ENCODE results near the gene SNTG2.

SNTG2 gene

GRCh38 chr2:951224-952006 is 766 bp downstream of the SNTG2 start:
- no peak for DNase-seq (ENCODE audit: low read depth, low spot score)

GRCh38 chr2:953408-953807 is 2.8 kb downstream of the SNTG2 start:
- DNase-seq (ENCODE audit: low read depth, low spot score) = no peak

- peak; percentile 31 for DNase-seq (ENCODE audit: low read depth, low spot score)
Observed at GRCh38 chr2:953975-954686, 3.5 kb downstream of the SNTG2 start.

GRCh38 chr2:954687-955000 is 4.0 kb downstream of the SNTG2 start:
- no peak for DNase-seq (ENCODE audit: low read depth, low spot score)

GRCh38 chr2:955829-956731 is 5.4 kb downstream of the SNTG2 start:
- DNase-seq (ENCODE audit: low read depth, low spot score) = no peak

GRCh38 chr2:959457-959856 is 8.8 kb downstream of the SNTG2 start:
- no peak for DNase-seq (ENCODE audit: low read depth, low spot score)

- DNase-seq (ENCODE audit: low read depth, low spot score) = no peak
Observed at GRCh38 chr2:960061-960736, 9.6 kb downstream of the SNTG2 start.

GRCh38 chr2:961786-962185 is 11.1 kb downstream of the SNTG2 start:
- DNase-seq (ENCODE audit: low read depth, low spot score) = no peak

- no peak for DNase-seq (ENCODE audit: low read depth, low spot score)
Observed at GRCh38 chr2:963876-964275, 13.2 kb downstream of the SNTG2 start.

GRCh38 chr2:964562-964961 is 13.9 kb downstream of the SNTG2 start:
- no peak for DNase-seq (ENCODE audit: low read depth, low spot score)

- DNase-seq (ENCODE audit: low read depth, low spot score) = no peak
Observed at GRCh38 chr2:965640-966147, 15.0 kb downstream of the SNTG2 start.

- DNase-seq (ENCODE audit: low read depth, low spot score) = no peak
Observed at GRCh38 chr2:973129-973528, 22.5 kb downstream of the SNTG2 start.

GRCh38 chr2:974054-974453 is 23.4 kb downstream of the SNTG2 start:
- DNase-seq (ENCODE audit: low read depth, low spot score) = no peak

GRCh38 chr2:974502-974901 is 23.9 kb downstream of the SNTG2 start:
- peak; percentile 77 for DNase-seq (ENCODE audit: low read depth, low spot score)

GRCh38 chr2:975095-975494 is 24.4 kb downstream of the SNTG2 start:
- no peak for DNase-seq (ENCODE audit: low read depth, low spot score)

- peak; percentile 10 for DNase-seq (ENCODE audit: low read depth, low spot score)
Observed at GRCh38 chr2:979069-979928, 28.6 kb downstream of the SNTG2 start.

- DNase-seq (ENCODE audit: low read depth, low spot score) = no peak
Observed at GRCh38 chr2:980176-980575, 29.5 kb downstream of the SNTG2 start.

- DNase-seq (ENCODE audit: low read depth, low spot score) = no peak
Observed at GRCh38 chr2:981258-981657, 30.6 kb downstream of the SNTG2 start.

GRCh38 chr2:981759-982158 is 31.1 kb downstream of the SNTG2 start:
- no peak for DNase-seq (ENCODE audit: low read depth, low spot score)

GRCh38 chr2:985317-985898 is 34.8 kb downstream of the SNTG2 start:
- no peak for DNase-seq (ENCODE audit: low read depth, low spot score)

Measured in astrocyte of the hippocampus (primary cell).